Measurements from ENCODE around the gene U2SURP.
A peak's percentile ranks its signal among the peaks of the same experiment; 100 is the strongest.
"Not testable (repeated sequence)": the region's sequence is repeated elsewhere in the genome, so short reads cannot be mapped to it uniquely, and the experiment has no call there.

Gene U2SURP

GRCh38 chr3:142977399-142977728 is 24.0 kb upstream of the U2SURP start:
- DNase-seq: no peak

GRCh38 chr3:142981108-142981507 is 20.3 kb upstream of the U2SURP start:
- no peak for DNase-seq

- DNase-seq: no peak
Observed at GRCh38 chr3:142982038-142982773, 19.2 kb upstream of the U2SURP start.

GRCh38 chr3:142983318-142983717 is 18.1 kb upstream of the U2SURP start:
- no peak for DNase-seq

DNA sequence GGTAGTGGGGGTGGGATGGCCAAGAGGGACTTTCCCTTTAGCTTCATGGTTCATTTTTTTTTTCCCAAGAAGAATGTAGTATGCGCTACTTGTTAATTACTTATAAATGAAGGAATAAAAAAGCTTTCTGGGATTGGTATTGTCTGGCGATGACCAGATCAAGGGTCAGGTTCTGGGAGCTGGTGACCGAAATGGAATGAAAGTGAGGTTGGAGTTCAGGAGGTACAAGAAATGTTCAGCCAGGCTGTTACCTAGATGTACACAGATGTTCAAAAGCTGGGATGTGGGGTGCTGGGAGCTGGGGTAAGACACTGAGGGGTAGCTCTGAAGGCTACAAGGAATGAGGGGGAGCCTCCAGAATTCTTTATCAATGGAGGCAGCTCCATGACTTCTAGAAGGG is 17.1 kb upstream of the U2SURP start:
- DNase-seq: no peak

- DNase-seq: peak; percentile 72
Observed at GRCh38 chr3:142987080-142987700, 14.2 kb upstream of the U2SURP start.

GRCh38 chr3:142987707-142988106 is 13.7 kb upstream of the U2SURP start:
- no peak for DNase-seq

- DNase-seq: not testable (repeated sequence)
Observed at GRCh38 chr3:142988221-142988620, 13.1 kb upstream of the U2SURP start.

GRCh38 chr3:142988826-142989225 is 12.5 kb upstream of the U2SURP start:
- DNase-seq: not testable (repeated sequence)

DNA sequence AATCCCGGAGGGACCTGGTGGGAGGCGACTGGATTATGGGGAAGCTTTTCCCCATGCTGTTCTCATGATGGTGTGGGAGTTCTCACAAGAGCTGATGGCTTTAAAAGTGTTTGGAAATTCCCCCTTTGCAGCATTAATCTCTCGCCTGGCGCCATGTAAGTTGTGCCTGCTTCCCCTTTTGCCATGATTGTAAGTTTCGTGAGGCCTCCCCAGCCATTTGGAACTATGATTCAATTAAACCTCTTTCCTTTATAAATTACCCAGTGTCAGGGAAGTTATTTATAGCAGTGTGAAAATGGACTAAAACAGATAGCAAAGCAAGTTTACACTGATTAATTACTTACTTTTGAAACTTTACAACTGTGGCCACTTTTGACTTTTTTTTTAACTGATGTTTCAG is 10.6 kb upstream of the U2SURP start:
- no peak for DNase-seq

DNA sequence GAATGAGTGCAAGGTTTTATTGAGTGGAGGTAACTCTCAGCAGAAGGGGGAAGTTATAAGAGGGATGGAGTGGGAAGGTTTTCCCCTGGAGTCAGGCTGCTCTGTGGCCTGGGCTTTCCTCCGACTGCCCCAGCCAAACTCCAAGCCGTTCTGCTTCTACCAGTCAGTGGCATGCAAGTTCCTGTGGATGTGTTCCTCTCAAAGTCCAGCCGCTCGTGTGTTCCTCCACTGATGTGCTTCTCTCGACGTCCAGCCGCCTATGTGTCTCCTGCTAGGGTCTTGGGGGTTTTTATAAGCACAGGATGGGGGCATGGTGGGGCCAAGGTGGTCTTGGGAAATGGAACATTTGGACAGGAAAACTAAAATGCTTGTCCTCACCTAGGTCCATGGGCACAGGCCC is 9.0 kb upstream of the U2SURP start:
- no peak for DNase-seq

- DNase-seq: peak; percentile 50
Observed at GRCh38 chr3:142993958-142994442, 7.4 kb upstream of the U2SURP start.

DNA sequence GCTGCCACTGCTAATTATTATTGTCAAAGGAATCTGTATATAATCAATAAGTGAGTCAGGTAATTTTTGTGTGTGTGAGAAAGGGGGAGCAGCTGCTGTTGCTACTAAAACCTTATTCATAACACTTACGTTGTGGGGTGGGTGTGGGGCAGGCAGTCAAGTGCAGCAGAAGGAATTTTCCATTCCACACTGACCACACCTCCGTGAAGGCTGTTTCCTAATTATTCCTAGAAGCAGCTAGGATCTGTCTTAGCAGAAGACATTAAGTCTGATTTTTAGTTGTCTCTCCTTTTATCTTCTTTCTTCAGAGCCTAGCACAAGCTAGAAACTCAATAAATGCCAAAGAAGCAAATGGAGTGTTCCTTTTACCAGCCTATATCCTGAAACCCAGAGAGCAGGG is 4.0 kb upstream of the U2SURP start:
- no peak for DNase-seq

DNA sequence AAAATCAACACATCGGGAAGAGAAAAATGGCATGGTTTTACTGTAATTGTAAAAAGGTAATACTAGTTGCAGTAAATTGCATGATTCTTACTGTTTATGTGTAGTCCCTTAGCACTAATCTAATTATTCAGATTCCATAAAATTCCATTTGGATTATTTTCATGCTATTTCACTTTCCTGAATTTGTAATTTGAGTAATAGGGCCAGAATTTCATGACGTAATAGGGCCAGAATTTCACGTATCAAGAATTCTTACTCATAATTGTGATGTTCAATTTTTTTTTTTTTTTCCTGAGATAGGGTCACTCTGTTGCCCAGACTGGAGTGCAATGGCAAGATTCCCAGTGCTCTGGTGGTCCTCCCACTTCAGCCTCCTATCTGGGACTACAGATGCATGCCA is 2.9 kb upstream of the U2SURP start:
- DNase-seq: no peak

DNA sequence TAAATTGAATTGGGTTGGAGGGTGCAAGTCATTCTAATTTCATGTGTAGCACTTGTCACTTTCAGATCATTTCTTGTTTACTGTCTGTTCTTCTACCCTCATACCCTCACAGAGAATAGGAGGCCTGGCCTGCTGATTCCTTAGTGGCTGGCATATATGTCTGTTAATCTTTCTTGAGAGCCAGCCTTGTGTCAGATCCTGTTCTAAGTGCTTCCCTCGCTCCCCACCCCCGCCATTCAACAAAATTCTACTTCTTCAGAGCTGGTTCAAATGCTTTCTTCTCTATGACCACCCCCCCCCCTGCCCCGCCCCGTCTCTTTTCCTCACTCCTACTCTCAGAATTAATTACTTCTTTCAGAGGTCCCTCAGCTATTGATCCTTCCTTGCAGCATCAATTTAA is 1.5 kb upstream of the U2SURP start:
- no peak for DNase-seq

DNA sequence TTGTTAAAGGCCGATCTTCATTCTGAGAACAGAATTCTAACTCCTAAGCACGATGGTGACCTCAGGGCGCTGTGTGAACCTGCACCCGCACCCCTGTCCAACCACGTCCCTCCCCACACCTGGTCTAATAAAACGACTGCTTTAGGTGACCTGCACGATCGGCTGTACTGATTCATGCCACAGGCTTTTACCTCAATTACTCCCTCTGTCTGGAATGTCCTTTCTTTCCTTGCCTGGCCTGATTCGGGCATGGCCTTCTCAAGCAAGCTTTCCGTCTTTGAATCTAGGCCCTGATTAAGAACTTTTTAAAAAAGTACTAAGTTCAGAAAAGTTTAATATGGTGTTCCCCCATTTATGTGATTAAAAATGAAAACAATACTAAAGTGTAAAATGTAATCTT is 842 bp upstream of the U2SURP start:
- no peak for DNase-seq

GRCh38 chr3:143001034-143001368 is 369 bp upstream of the U2SURP start:
- DNase-seq: peak; percentile 94

DNA sequence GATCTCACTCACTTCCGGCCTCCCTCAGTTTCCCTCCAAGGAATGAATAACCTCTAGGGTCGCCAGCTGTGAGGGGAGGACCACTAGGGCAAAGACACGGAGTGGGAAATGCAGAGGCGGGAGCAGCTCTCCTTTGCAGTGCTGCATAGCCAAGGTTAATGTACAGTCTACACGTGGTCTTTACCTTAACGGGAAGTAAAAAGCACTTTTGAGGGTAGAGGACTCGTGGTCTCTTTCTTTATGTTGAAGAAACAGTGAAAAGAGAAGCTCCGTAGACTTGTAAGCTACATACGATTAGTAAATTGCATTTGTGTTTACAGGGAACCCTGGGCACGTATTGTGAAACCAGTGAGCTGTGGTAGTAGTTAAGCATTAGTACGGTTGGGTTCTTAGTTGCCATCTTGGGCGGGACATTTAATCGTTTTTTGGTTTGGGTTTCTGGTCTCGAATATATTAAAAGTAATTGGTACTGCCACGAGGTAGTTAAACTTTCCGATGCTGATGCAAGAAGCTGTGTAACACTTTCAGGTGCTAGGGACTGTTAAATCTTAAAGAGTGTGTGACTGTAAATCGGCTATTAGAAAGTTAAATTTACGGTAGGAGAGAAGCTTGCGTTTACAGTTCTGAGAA is 828 bp downstream of the U2SURP start:
- no peak for DNase-seq

DNA sequence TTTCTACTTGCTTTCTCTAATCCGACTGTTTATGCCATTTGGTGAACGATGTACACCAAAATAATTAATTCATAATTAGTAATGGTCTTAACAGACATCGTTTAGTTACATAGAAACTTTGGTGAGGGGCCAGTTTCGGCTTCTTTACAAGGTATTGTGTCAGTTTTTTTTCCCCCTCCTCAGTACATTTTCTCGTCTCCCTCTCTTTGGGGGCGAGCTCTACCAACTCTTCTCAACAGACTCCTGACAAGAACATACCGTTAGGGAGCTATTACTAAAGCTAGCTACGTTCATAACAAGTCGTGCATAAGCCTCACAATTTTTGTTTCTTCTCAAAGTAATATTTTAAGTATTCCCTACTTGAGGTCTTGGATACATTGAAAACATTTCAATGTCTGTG is 1.4 kb downstream of the U2SURP start:
- no peak for DNase-seq

DNA sequence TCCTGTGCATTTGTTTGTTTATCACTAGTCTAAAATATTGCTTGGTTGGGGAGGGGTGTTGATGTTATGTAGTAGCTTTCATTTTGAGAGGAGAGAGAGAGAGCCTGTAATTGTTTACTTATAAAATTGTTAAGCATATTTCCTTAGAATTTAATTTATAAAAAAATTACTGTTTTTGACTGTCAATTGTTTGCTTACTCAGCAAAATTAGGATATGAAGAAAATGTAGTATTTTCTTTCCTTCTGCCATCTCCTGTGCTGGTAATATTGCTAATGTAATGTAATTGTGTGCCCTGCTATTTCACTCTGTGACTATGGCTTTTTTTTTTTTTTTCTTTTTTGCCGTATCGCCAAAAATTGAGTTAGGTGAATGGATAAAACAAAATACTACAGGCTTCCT is 3.5 kb downstream of the U2SURP start:
- DNase-seq: no peak

- no peak for DNase-seq
Observed at GRCh38 chr3:143010024-143010423, 8.7 kb downstream of the U2SURP start.

DNA sequence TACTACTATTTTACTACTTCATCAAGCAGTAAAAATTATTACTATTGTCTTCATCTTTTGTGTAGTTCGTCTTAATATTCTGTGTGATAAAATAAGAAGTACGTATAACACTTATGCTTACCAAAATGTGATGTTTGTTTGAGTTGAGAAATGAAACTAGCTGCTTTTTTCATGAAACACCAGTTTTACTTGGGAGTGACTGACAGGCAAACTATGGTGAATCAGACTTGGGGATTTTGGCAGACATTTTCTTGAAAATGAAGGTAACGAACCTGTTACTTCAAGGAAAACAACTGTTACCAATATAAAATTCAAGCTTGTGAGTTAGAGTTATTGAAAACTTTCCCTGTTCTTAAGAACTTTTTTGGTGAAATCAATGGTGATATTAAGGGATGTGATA is 10.3 kb downstream of the U2SURP start:
- DNase-seq: no peak

DNA sequence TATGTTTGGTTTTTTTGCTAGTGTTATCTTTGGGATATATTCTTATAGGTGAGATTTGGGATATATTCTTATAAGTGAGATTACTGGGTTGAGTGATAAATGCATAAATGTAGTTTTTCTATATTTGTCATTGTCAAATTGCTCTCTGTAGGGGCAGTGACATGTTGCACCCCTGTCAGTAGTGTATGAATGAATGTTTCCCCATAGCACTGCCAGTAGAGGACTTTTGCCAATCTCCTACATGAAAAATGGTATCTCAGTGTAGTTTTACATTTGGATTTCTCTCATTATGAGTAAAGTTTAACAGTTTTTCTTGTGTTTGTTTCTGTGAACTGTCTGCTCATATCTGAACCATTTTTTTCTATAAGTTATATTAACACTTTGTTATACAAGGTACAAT is 13.6 kb downstream of the U2SURP start:
- DNase-seq: no peak

GRCh38 chr3:143016321-143016972 is 15.1 kb downstream of the U2SURP start:
- peak; percentile 5 for DNase-seq

Measured in NCI-H1694 (cell line).